CD4-positive, alpha-beta memory T cell (primary cell): ENCODE measurements around the gene KISS1R. TPM values are rescaled to one million over a fixed set of nuclear protein-coding genes. Genes with fewer than 3 reads are reported as not detected.

Experiments used
- CTCF ChIA-PET: fragments of 350-600 bp; sonication (Branson Sonifier 250); formaldehyde crosslinking; loops from one replicate; lab custom pipeline; 2021; ENCODE audit warnings: inconsistent platforms; ENCODE audit not compliant: partially characterized antibody; lab: Charles Lee
- POLR2A ChIA-PET: fragments of 350-600 bp; sonication (Branson Sonifier 250); formaldehyde crosslinking; loops from one replicate; lab custom pipeline; 2021; ENCODE audit not compliant: partially characterized antibody; lab: Charles Lee
- DNase-seq, 5 donors: peaks; one replicate each; pipeline versions ENCODE4 v3.0.0 to v3.0.0-alpha.2; 2020 to 2022; ENCODE audit warnings: mixed read lengths in 1 of 5
- H3K27ac ChIP-seq: one replicate; pipeline ENCODE4 v1.7.0; 2013; ENCODE audit warnings: low read depth, low read length
- H3K27me3 ChIP-seq: 2 replicates; pipeline ENCODE4 v1.7.0; 2013; ENCODE audit warnings: mild to moderate bottlenecking, low read length, moderate library complexity; ENCODE audit not compliant: insufficient read depth
- H3K36me3 ChIP-seq: 2 replicates; pipeline ENCODE4 v1.7.0; 2013; ENCODE audit warnings: mild to moderate bottlenecking, low read length, moderate library complexity; ENCODE audit not compliant: insufficient read depth
- H3K4me1 ChIP-seq: 2 replicates; pipeline ENCODE4 v1.7.0; 2013; ENCODE audit warnings: mild to moderate bottlenecking, low read length, moderate library complexity; ENCODE audit not compliant: insufficient read depth
- H3K4me3 ChIP-seq, 2 donors: one replicate each; pipeline ENCODE4 v1.7.0; 2013; ENCODE audit warnings: low read length in 2 of 2, mild to moderate bottlenecking in 1 of 2
- H3K9me3 ChIP-seq, 2 donors: one replicate each; pipeline ENCODE4 v1.7.0; 2013; ENCODE audit warnings: low read length in 2 of 2, control low read depth in 1 of 2; ENCODE audit not compliant: control insufficient read depth in 1 of 2
- H3K27ac Mint-ChIP-seq, 7 donors: one replicate each; pipeline ENCODE4 v1.8.0; 2020 to 2021; ENCODE audit warnings: mixed read lengths in 7 of 7, mild to moderate bottlenecking in 6 of 7, inconsistent platforms in 3 of 7, moderate library complexity in 3 of 7
- H3K27me3 Mint-ChIP-seq, 2 donors: one replicate each; pipeline ENCODE4 v1.8.0; 2020 to 2021; ENCODE audit warnings: mixed read lengths in 2 of 2
- H3K36me3 Mint-ChIP-seq, 2 donors: one replicate each; pipeline ENCODE4 v1.8.0; 2020 to 2021; ENCODE audit warnings: mixed read lengths in 2 of 2, inconsistent platforms in 1 of 2, mild to moderate bottlenecking in 1 of 2
- H3K4me1 Mint-ChIP-seq, 4 donors: one replicate each; pipeline ENCODE4 v1.8.0; 2020 to 2021; ENCODE audit warnings: mixed read lengths in 4 of 4, mild to moderate bottlenecking in 1 of 4
- H3K4me3 Mint-ChIP-seq, 8 donors: one replicate each; pipeline ENCODE4 v1.8.0; 2020 to 2021; ENCODE audit warnings: mixed read lengths in 8 of 8, mild to moderate bottlenecking in 7 of 8, moderate library complexity in 6 of 8, inconsistent platforms in 3 of 8
- H3K9me3 Mint-ChIP-seq, 8 donors: one replicate each; pipeline ENCODE4 v1.8.0; 2020 to 2021; ENCODE audit warnings: mixed read lengths in 8 of 8, mild to moderate bottlenecking in 5 of 8, inconsistent platforms in 3 of 8, moderate library complexity in 1 of 8
- intact Hi-C: fragments of 100-400 bp; cut with micrococcal nuclease; formaldehyde crosslinking; loops from one replicate; pipeline ENCODE4 v1.15.1; 2023
- polyA plus RNA-seq, 2 donors: library from polyadenylated mRNA; unstranded; fragments of 300-500 nt; fragmentation: Illumina TruSeq; gene quantifications; one replicate each; pipeline ENCODE4 v1.2.3, GENCODE V29; 2021
- total RNA-seq, 2 experiments: library from RNA; stranded (reverse); gene quantifications; one replicate each; pipeline ENCODE4 v1.2.3, GENCODE V29; 2021

The KISS1R gene
- total and polyA plus RNA-seq, 4 experiments from 2014 or later = 0.59 to 1.2 (median 0.69) TPM

DNA sequence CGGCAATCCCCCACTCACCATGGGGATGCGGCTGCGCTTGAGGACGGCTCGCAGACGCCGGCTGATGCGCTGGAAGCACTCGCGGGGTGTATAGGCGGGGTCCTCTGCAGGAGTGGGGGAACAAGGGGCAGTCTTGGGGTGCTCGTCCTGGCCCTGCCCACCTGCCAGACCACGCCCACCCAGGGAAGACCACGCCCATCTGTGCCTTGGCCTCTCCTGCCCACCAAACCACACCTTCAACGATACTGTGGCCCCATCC is 17.2 kb upstream of the KISS1R start:
- Mint-ChIP-seq H3K27me3 (no peaks in the 10 kb centered on the region), H3K27ac (peak overlapping the region in 3 of 7 donors; percentile 78 to 80 (median 78)), H3K9me3 (peaks cover 0 to 1% (median 0%) of the 10 kb centered on the region in 8 donors), H3K36me3 (peaks cover 5 to 19% of the 10 kb centered on the region in 2 donors), H3K4me1 (peaks cover 3 to 30% (median 10%) of the 10 kb centered on the region in 4 donors), H3K4me3 (no peak overlapping the region)
- Histone ChIP-seq H3K36me3 (peaks cover 31% of the 10 kb centered on the region), H3K4me1 (peaks cover 23% of the 10 kb centered on the region), H3K27ac (no peak overlapping the region), H3K4me3 (no peak overlapping the region), H3K27me3 (no peaks in the 10 kb centered on the region), H3K9me3 (no peaks in the 10 kb centered on the region)
- ChIA-PET CTCF (no interaction called here), POLR2A (interaction anchor here (8.9 kb wide), 1 partner anchor 8 kb away, joined by 252 read pairs; no protein-coding TSS in a partner anchor)
- intact Hi-C loops = no loop called here
- DNase-seq = no peak

DNA sequence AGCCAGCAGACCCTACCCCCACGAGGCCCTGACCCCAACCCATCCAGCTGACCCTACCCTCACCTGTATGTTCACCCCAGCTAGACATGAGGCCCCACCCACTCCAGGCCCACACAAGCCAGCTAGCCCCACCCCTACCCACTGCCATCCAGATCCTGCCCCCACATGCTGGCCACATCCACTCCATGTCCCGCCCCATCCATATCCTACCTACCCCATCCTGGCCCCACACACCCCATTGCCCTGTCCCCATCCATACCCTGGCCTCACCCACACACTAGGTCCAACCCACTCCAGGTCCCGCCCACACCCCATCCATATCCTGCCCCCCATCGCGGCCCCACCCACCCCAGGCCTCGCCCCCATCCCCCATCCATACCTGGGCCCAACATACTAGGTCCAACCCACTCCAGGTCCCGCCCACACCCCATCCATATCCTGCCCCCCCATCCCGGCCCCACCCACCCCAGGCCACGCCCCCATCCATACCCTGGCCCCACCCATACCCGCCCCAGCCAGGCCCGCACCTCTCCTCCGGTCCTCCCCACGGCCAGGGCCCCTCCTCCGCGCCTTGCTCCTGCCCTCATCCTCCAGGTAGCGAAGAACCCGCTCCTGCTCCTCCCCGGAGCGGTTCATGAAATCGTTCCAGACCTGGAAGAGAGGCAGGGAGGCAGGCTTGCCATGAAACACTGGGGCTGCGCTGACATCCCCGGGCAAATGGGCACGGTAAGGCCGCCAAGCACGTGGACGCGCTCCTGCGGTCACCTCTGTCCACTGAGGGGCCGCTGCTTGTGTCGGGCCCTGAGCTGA is 16.6 kb upstream of the KISS1R start:
- H3K4me1 ChIP-seq = peaks cover 25% of the 10 kb centered on the region
- POLR2A ChIA-PET = interaction anchor here (8.9 kb wide), 1 partner anchor 7 kb away, joined by 252 read pairs; no protein-coding TSS in a partner anchor
- no peaks in the 10 kb centered on the region for H3K27me3 Mint-ChIP-seq
- peaks cover 1 to 35% (median 9%) of the 10 kb centered on the region in 4 donors for H3K4me1 Mint-ChIP-seq
- H3K36me3 ChIP-seq = peaks cover 31% of the 10 kb centered on the region
- H3K27me3 ChIP-seq = no peaks in the 10 kb centered on the region
- no peaks in the 10 kb centered on the region for H3K9me3 ChIP-seq
- DNase-seq = peak; percentile 42 to 72 (median 48)
- H3K27ac ChIP-seq = no peak overlapping the region
- H3K9me3 Mint-ChIP-seq = peaks cover 0 to 1% (median 0%) of the 10 kb centered on the region in 8 donors
- H3K4me3 Mint-ChIP-seq = no peak overlapping the region
- H3K27ac Mint-ChIP-seq = peak overlapping the region in 5 of 7 donors; percentile 19 to 80 (median 78)
- CTCF ChIA-PET = no interaction called here
- peaks cover 5 to 19% of the 10 kb centered on the region in 2 donors for H3K36me3 Mint-ChIP-seq
- no peak overlapping the region for H3K4me3 ChIP-seq
- intact Hi-C loops = no loop called here

DNA sequence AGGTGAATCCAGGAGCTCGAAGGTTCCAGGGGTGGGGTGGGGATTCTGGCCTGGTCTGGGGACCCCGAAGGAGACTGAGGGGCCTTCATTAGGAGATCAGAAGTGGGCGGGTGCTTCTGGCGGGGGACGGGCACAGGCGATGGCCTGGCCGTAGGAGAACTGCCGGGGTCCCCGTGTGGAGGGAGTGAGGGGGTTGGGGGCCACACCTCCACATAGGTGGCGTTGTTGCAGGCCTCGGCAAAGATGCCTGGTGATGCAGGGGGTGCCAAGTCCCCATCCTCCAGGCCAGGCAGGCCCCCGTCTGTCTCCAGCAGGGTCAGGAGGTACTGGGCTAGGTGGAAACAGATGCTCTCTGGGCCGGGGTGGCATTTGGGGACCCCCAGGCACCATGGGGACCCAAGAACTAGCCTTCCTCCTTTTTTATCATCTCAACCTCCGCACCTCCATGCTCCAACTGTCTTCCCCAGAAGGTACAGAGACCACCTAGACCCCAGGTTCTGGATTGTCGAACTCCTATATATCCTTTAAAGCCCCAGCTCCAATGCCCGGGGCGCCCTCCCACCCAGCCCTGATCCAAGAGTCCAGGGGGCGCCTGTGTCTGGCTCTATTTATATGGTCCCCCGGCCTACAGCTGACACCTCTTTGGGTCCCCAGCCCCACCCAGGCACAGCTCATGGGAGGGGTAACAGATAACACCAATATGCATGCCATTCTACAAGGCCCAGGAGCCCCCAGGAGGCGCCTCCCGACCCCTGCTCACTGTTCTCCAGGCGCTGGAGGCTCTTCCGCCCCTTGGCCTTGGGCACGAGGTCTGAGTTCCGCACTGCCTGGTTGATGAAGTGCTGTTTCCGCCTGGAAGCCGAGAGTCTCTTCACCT is 15.7 kb upstream of the KISS1R start:
- Histone ChIP-seq H3K4me3 (no peak overlapping the region), H3K9me3 (no peaks in the 10 kb centered on the region), H3K4me1 (peaks cover 34% of the 10 kb centered on the region), H3K36me3 (peaks cover 31% of the 10 kb centered on the region), H3K27me3 (no peaks in the 10 kb centered on the region), H3K27ac (no peak overlapping the region)
- Mint-ChIP-seq H3K9me3 (peaks cover 0 to 1% (median 0%) of the 10 kb centered on the region in 8 donors), H3K27ac (peak overlapping the region in 3 of 7 donors; percentile 29 to 62 (median 57)), H3K27me3 (no peaks in the 10 kb centered on the region), H3K4me1 (peaks cover 2 to 37% (median 12%) of the 10 kb centered on the region in 4 donors), H3K36me3 (peaks cover 6 to 19% of the 10 kb centered on the region in 2 donors), H3K4me3 (no peak overlapping the region)
- ChIA-PET CTCF (interaction anchor here (0.6 to 1.1 kb wide), 2 partner anchors 13 to 38 kb away, joined by 3 to 4 read pairs; no protein-coding TSS in a partner anchor), POLR2A (interaction anchor here (2.9 kb wide), 1 partner anchor 8 kb away, joined by 29 read pairs; the partner anchor contains the start of genes MED16 and RNU6-9)
- intact Hi-C loops = no loop called here
- no peak for DNase-seq

DNA sequence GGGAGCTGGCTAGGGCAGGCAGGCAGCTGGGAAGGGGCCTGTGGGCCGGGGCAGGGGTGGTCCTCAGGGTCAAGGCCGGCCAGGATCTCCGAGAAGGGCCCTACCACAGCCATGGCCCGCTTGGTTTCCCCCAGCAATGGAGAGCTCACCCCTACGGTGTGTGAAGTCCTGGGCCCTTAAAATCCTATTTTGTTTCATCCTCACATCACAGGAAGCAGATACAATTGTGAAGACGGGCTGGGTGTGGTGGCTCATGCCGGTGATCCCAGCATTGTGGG is 15.1 kb upstream of the KISS1R start:
- no peak for DNase-seq
- Mint-ChIP-seq H3K4me1 (peaks cover 3 to 43% (median 18%) of the 10 kb centered on the region in 4 donors), H3K9me3 (peaks cover 0 to 1% (median 0%) of the 10 kb centered on the region in 8 donors), H3K36me3 (peaks cover 3 to 15% of the 10 kb centered on the region in 2 donors), H3K27me3 (no peaks in the 10 kb centered on the region), H3K27ac (peak overlapping the region in 4 of 7 donors; percentile 18 to 61 (median 37)), H3K4me3 (no peak overlapping the region)
- Histone ChIP-seq H3K27me3 (no peaks in the 10 kb centered on the region), H3K4me3 (no peak overlapping the region), H3K9me3 (no peaks in the 10 kb centered on the region), H3K4me1 (peaks cover 40% of the 10 kb centered on the region), H3K36me3 (peaks cover 28% of the 10 kb centered on the region), H3K27ac (no peak overlapping the region)
- intact Hi-C loops = no loop called here
- ChIA-PET POLR2A (interaction anchor here (1.3 to 2.9 kb wide), 2 partner anchors 9 to 14 kb away, joined by 4 to 29 read pairs; partner anchors contain the start of genes KISS1R, MED16 and RNU6-9), CTCF (interaction anchor here (0.6 to 1.4 kb wide), 3 partner anchors 13 to 38 kb away, joined by 3 to 4 read pairs (median 3); no protein-coding TSS in a partner anchor)

DNA sequence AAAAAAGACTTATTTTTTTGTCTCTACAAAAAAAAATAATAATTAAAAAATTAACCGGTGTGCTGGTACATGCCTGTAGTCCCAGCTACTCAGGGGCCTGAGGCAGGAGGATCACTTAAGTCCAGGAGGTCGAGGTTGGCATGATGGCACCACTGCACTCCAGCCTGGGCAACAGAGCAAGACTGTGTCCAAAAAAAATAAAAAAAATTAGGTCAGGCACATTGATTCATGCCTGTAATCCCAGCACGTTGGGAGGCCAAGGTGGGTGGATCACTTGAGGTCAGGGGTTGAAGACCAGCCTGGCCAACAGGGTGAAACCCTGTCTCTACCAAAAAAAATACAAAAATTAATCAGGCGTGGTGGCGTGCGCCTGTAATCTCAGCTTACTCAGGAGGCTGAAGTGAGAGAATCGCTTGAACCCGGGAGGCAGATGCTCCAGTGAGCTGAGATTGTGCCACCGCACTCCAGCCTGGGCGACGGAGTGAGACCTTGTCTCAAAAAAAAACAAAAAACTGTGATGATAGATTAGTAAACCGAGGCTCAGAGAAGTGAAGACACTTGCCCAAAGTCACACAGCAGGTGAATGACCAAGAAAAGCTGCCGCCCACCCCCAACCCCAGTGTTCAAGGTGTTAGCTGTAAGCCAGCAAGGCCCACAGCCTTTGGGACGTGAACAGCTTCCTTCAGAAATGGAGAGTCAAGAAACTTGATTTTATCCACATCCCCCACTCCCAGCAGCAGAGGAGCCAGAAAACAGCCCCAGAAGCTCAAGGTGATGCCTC is 14.5 kb upstream of the KISS1R start:
- Histone ChIP-seq H3K4me1 (peaks cover 46% of the 10 kb centered on the region), H3K36me3 (peaks cover 24% of the 10 kb centered on the region), H3K27ac (no peak overlapping the region), H3K4me3 (no peak overlapping the region), H3K27me3 (no peaks in the 10 kb centered on the region), H3K9me3 (no peaks in the 10 kb centered on the region)
- peaks cover 2 to 14% of the 10 kb centered on the region in 2 donors for H3K36me3 Mint-ChIP-seq
- CTCF ChIA-PET = interaction anchor here (1.0 to 1.4 kb wide), 3 partner anchors 15 to 39 kb away, joined by 3 to 10 read pairs (median 4); no protein-coding TSS in a partner anchor
- DNase-seq = no peak
- H3K4me1 Mint-ChIP-seq = peaks cover 6 to 49% (median 22%) of the 10 kb centered on the region in 4 donors
- POLR2A ChIA-PET = interaction anchor here (1.3 to 2.9 kb wide), 3 partner anchors 9 to 367 kb away, joined by 4 to 29 read pairs (median 4); partner anchors contain the start of genes KISS1R, MED16 and RNU6-9
- no peak overlapping the region for H3K4me3 Mint-ChIP-seq
- intact Hi-C loops = no loop called here
- H3K9me3 Mint-ChIP-seq = peaks cover 0 to 1% (median 0%) of the 10 kb centered on the region in 8 donors
- H3K27ac Mint-ChIP-seq = peak overlapping the region in 4 of 7 donors; percentile 42 to 62 (median 52)
- H3K27me3 Mint-ChIP-seq = no peaks in the 10 kb centered on the region

DNA sequence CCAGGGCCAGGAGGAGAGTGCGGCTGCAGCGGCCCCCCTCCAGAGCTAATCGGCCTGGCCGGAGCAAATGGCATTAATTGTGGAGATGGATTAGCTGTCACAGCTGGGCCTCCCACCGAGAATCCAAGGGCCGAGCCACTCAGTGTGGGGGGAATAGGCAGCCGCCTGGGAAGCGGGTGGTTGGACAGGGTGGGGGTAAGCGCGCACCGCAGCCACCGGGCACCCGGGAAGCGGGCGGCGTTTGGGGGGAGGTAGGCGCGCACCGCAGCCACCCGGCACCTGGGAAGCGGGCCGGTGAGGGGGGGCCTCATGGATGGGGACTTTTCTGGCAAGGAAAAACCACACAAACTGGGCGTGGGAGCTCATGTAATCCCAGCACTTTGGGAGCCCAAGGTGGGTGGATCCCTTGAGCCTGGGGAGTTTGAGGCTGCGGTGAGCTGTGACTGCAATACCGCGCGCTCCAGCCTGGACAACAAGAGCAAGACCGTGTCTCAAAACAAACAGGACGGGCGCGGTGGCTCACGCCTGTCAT is 13.8 kb upstream of the KISS1R start:
- H3K4me3 ChIP-seq = no peak overlapping the region
- H3K27me3 ChIP-seq = no peaks in the 10 kb centered on the region
- H3K27me3 Mint-ChIP-seq = no peaks in the 10 kb centered on the region
- H3K27ac ChIP-seq = no peak overlapping the region
- H3K4me1 Mint-ChIP-seq = peaks cover 7 to 56% (median 26%) of the 10 kb centered on the region in 4 donors
- peaks cover 0 to 1% (median 0%) of the 10 kb centered on the region in 8 donors for H3K9me3 Mint-ChIP-seq
- no peak for DNase-seq
- intact Hi-C loops = no loop called here
- H3K4me3 Mint-ChIP-seq = no peak overlapping the region
- no peak overlapping the region for H3K27ac Mint-ChIP-seq
- ChIA-PET CTCF (interaction anchor here (1.0 to 1.4 kb wide), 3 partner anchors 10 to 39 kb away, joined by 3 to 10 read pairs (median 5); partner anchors contain the start of genes MED16 and RNU6-9), POLR2A (interaction anchor here (1.3 to 2.9 kb wide), 3 partner anchors 10 to 366 kb away, joined by 4 to 29 read pairs (median 4); partner anchors contain the start of genes KISS1R, MED16 and RNU6-9)
- peaks cover 53% of the 10 kb centered on the region for H3K4me1 ChIP-seq
- H3K36me3 ChIP-seq = peaks cover 24% of the 10 kb centered on the region
- no peaks in the 10 kb centered on the region for H3K9me3 ChIP-seq
- H3K36me3 Mint-ChIP-seq = peaks cover 2 to 14% of the 10 kb centered on the region in 2 donors
